OCI-LY3 (cell line): Measurements from ENCODE around the gene CNP.

Experiments
- CTCF ChIP-seq: fragments of 200-600, 300-600 bp; sonication (generic); IDR thresholded peaks from 2 replicates; pipeline ENCODE4 v1.5.1; 2014; ENCODE audit warnings: antibody characterized with exemption, low read length, low read depth
- EZH2phosphoT487 ChIP-seq: fragments of 200-600 bp; shearing (Covaris generic); IDR thresholded peaks from 2 replicates; pipeline ENCODE4 v1.6.1; 2018; ENCODE audit warnings: antibody characterized with exemption, mixed run types, low read depth

- TF ChIP-seq CTCF (no peak), EZH2phosphoT487 (no peak)
Measured at GRCh38 chr17:42017866-42018200, 51.2 kb downstream of the CNP start.
